HepG2 (cell line): ENCODE data around the gene BAZ2A. TPM values are rescaled to one million over a fixed set of nuclear protein-coding genes. Genes with fewer than 3 reads are reported as not detected.

ENCODE experiments used
- DNMT3B ChIP-seq: conservative IDR thresholded peaks from 2 replicates; pipeline ENCODE4 v1.6.1; 2016; ENCODE audit warnings: missing biosample characterization, control low read depth
- KMT2A ChIP-seq: sonication (generic); formaldehyde crosslinking; IDR thresholded peaks from 2 replicates; pipeline ENCODE4 v1.4.0; 2020; ENCODE audit warnings: missing genetic modification reagents
- MNT ChIP-seq: fragments of 450-650 bp; IDR thresholded peaks from 2 replicates; pipeline ENCODE4 v1.6.1; 2016
- MYC ChIP-seq: sonication (generic); formaldehyde crosslinking; IDR thresholded peaks from 2 replicates; pipeline ENCODE4 v1.9.0; 2021; ENCODE audit warnings: missing genetic modification reagents, borderline replicate concordance
- ONECUT2 ChIP-seq: sonication (generic); formaldehyde crosslinking; IDR thresholded peaks from 2 replicates; pipeline ENCODE4 v1.4.0; 2020; ENCODE audit warnings: missing genetic modification reagents
- PAWR ChIP-seq: sonication (generic); formaldehyde crosslinking; IDR thresholded peaks from 2 replicates; pipeline ENCODE4 v1.4.0; 2020; ENCODE audit warnings: missing genetic modification reagents, mild to moderate bottlenecking, borderline replicate concordance
- SAP130 ChIP-seq: IDR thresholded peaks from 2 replicates; pipeline ENCODE4 v1.6.1; 2016; ENCODE audit warnings: low read depth
- ZBTB25 ChIP-seq: IDR thresholded peaks from 2 replicates; pipeline ENCODE4 v1.6.1; 2018; ENCODE audit warnings: missing genetic modification reagents
- ZHX1 ChIP-seq: sonication (generic); formaldehyde crosslinking; IDR thresholded peaks from 2 replicates; pipeline ENCODE4 v1.8.1; 2022; ENCODE audit warnings: low read depth, mild to moderate bottlenecking, missing genetic modification reagents
- ZNF20 ChIP-seq: sonication (generic); formaldehyde crosslinking; IDR thresholded peaks from 2 replicates; pipeline ENCODE4 v1.4.0; 2020; ENCODE audit warnings: mild to moderate bottlenecking, moderate library complexity, missing genetic modification reagents
- ZNF230 ChIP-seq: sonication (generic); formaldehyde crosslinking; IDR thresholded peaks from 2 replicates; pipeline ENCODE4 v1.4.0; 2020; ENCODE audit warnings: mild to moderate bottlenecking, missing genetic modification reagents
- ZNF891 ChIP-seq: sonication (generic); formaldehyde crosslinking; IDR thresholded peaks from 2 replicates; pipeline ENCODE4 v1.5.0; 2020; ENCODE audit warnings: mild to moderate bottlenecking, missing genetic modification reagents
- ZSCAN9 ChIP-seq: IDR thresholded peaks from 2 replicates; pipeline ENCODE4 v1.6.1; 2016; ENCODE audit warnings: borderline replicate concordance
- polyA plus RNA-seq, 8 experiments: library from polyadenylated mRNA; depleted of rRNA in 3 of 8; stranded (reverse) in 7 of 8; unstranded in 1 of 8; fragments of >200 nt; fragmentation: Illumina TruSeq in 4 of 8; extraction: Trizol in 4 of 8; gene quantifications; 2 replicates each; pipeline versions ENCODE4 v1.2.1 to v1.2.3, GENCODE V29; 2011 to 2016; ENCODE audit warnings: low read depth in 4 of 8, missing spikeins in 1 of 8, mixed read lengths in 1 of 8; ENCODE audit not compliant: insufficient read depth in 1 of 8
- total RNA-seq, 5 experiments: library from RNA; depleted of rRNA; stranded (reverse); fragments of >200 nt; fragmentation: Illumina TruSeq; extraction: Trizol; gene quantifications; 2 replicates each; pipeline ENCODE4 v1.2.3, GENCODE V29; 2016; ENCODE audit warnings: low read depth in 1 of 5
- TF ChIP-seq, protein P1 (sequence below): sonication (generic); formaldehyde crosslinking; IDR thresholded peaks from 2 replicates; pipeline ENCODE4 v1.5.0; 2020; ENCODE audit warnings: missing genetic modification reagents
- TF ChIP-seq, protein P2 (sequence below): sonication (generic); formaldehyde crosslinking; conservative IDR thresholded peaks from 2 replicates; pipeline ENCODE4 v1.8.1; 2023; ENCODE audit warnings: missing genetic modification reagents

The BAZ2A gene
- total and polyA plus RNA-seq, 2 of the 13 experiments (the other 11 are each of a cell fraction or from before 2014, with no cell fraction given) = 21.8 to 73.5 TPM

DNA sequence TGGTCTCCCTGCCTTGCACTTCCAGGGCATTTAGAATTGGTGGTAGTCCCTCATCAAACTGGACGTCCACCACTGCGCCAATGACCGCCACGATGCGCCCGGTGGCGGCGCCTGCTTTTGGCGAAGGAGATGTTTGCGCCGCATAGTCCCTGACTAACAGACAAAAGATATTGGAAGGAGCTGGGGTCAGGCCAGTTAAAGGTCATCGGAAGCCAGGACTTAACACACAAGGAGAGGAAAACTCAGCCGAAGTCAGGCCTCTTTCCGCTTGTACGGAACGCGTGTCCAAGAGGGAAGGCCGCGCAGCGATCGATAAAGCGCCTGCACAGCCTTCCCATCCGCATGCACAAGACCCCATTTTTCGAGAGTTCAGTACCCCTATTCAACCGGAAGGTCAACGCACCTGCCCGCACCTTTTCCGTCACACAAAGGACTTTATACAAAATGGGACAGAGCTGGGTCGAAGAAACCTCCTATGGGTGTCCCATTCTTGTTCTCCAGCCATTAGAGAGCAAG is 15.1 kb upstream of the BAZ2A start (continued):
- no peak for TF ChIP-seq ZHX1 (CRISPR knock-in tag)
- no peak for TF ChIP-seq SAP130 (CRISPR knock-in tag)
- TF ChIP-seq ZSCAN9 (CRISPR knock-in tag) = no peak
- TF ChIP-seq DNMT3B = no peak; the same call in 1 of the 2 replicates
- no peak for TF ChIP-seq ZBTB25 (CRISPR knock-in tag)
- peak; percentile 15; the same call in 1 of the 2 replicates for TF ChIP-seq ZNF230
- TF ChIP-seq, protein P1, sequence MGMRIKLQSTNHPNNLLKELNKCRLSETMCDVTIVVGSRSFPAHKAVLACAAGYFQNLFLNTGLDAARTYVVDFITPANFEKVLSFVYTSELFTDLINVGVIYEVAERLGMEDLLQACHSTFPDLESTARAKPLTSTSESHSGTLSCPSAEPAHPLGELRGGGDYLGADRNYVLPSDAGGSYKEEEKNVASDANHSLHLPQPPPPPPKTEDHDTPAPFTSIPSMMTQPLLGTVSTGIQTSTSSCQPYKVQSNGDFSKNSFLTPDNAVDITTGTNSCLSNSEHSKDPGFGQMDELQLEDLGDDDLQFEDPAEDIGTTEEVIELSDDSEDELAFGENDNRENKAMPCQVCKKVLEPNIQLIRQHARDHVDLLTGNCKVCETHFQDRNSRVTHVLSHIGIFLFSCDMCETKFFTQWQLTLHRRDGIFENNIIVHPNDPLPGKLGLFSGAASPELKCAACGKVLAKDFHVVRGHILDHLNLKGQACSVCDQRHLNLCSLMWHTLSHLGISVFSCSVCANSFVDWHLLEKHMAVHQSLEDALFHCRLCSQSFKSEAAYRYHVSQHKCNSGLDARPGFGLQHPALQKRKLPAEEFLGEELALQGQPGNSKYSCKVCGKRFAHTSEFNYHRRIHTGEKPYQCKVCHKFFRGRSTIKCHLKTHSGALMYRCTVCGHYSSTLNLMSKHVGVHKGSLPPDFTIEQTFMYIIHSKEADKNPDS (CRISPR knock-in tag) = no peak
- TF ChIP-seq MYC (CRISPR knock-in tag) = no peak
- TF ChIP-seq ZNF20 (CRISPR knock-in tag) = 0 out of 2 replicates have a peak, but pooled peaks have one; percentile 33
- TF ChIP-seq MNT = no peak
- TF ChIP-seq ONECUT2 = peak; percentile 80; the same call in 1 of the 2 replicates
- TF ChIP-seq KMT2A (CRISPR knock-in tag) = peak; percentile 42; the same call in 1 of the 2 replicates
- TF ChIP-seq, protein P2, sequence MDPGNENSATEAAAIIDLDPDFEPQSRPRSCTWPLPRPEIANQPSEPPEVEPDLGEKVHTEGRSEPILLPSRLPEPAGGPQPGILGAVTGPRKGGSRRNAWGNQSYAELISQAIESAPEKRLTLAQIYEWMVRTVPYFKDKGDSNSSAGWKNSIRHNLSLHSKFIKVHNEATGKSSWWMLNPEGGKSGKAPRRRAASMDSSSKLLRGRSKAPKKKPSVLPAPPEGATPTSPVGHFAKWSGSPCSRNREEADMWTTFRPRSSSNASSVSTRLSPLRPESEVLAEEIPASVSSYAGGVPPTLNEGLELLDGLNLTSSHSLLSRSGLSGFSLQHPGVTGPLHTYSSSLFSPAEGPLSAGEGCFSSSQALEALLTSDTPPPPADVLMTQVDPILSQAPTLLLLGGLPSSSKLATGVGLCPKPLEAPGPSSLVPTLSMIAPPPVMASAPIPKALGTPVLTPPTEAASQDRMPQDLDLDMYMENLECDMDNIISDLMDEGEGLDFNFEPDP (CRISPR knock-in tag) = peak; percentile 97; the same call in 1 of the 2 replicates
- no peak for TF ChIP-seq ZNF891 (CRISPR knock-in tag)
- peak; percentile 15; the same call in 1 of the 2 replicates for TF ChIP-seq PAWR (CRISPR knock-in tag)
